ENCODE data around the gene BLACAT1.

DNA sequence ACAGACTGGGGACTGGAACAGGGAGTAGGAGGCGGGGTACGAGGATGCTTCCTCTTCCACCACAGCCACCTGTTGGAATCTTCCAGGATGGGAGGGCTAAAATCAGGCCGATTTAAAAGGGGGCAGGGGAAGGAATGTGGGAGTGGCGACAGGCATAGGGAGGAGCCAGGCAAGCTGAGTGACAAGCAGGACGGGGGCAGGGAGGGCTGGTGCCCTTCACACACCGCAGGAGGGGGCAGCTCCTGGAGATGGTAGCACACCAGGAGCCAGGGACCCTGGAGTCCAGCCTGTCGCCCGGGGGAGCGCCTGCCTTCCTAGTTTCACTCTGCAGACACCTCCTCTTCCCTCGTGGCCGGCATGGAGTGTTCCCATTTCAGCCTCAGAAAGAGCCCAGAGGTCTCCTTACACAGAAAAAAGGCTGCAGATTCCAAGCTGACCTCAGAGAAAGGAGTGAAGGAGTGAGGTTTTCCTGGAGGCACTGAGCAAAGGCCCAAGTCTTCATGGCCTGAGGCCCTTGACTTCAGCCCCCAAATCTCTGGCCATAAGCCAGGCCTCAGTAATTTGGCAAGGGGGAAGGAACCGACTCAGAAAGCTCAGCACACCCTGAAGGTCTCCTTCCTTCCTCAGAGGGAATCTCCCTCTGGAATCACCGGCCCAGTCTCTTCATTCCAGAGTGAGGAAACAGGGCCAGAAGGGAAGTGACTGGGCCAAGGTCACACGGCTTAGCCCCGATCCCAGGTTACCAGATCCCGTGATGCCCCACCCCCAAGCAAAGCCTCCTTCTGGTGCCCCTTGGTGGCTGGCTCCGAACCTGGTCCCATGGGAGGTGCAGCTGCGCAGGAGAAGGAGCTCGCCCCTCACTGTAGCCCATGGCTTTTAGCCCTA is 8.1 kb downstream of the BLACAT1 start:
- TF ChIP-seq TEAD4 (IDR thresholded peaks at IDR 0.05) (peak; percentile 69), TAF1 (IDR thresholded peaks at IDR 0.05; ENCODE audit: low read depth) (no peak), RAD21 (IDR thresholded peaks at IDR 0.05; ENCODE audit: low read depth) (no peak), REST (IDR thresholded peaks at IDR 0.05; ENCODE audit: low read depth) (no peak), EP300 (IDR thresholded peaks at IDR 0.05; ENCODE audit: borderline replicate concordance) (no peak; the same call in 1 of the 2 replicates), MAX (IDR thresholded peaks at IDR 0.05) (0 out of 2 replicates have a peak, but pooled peaks have one; percentile 7), FOXM1 (IDR thresholded peaks at IDR 0.05; ENCODE audit: borderline replicate concordance, low read depth) (no peak), CREB1 (IDR thresholded peaks at IDR 0.05; ENCODE audit: low read depth) (no peak), CEBPB (IDR thresholded peaks at IDR 0.05) (no peak), TCF12 (IDR thresholded peaks at IDR 0.05; ENCODE audit: low read depth) (no peak), YY1 (IDR thresholded peaks at IDR 0.05; ENCODE audit: low read depth) (no peak), NFIC (IDR thresholded peaks at IDR 0.05) (peak; percentile 36; the same call in 1 of the 2 replicates), ZBTB7A (IDR thresholded peaks at IDR 0.05; ENCODE audit: low read depth) (0 out of 2 replicates have a peak, but pooled peaks have one; percentile 6)
